Left colon (tissue), 2 donors: ENCODE data around the gene DCAF8L1. TPM values are rescaled to one million over a fixed set of nuclear protein-coding genes. Genes with fewer than 3 reads are reported as not detected.

ENCODE experiments used
- total RNA-seq, 2 donors: library from RNA; stranded (reverse); fragmentation: NEBNext Ultra II Directional; extraction: Animal tissue kit (Norgen Biotek cat#: 25700); gene quantifications; one replicate each; pipeline ENCODE4 v1.2.1, GENCODE V29; 2021
- donor health status: DM: no; HTN: no; CAD: no.
- donor health status: DM: yes; HTN: yes; CAD: no.

The DCAF8L1 gene
- total RNA-seq, 2 donors from 2014 or later: not detected

Other genes starting within 250 kb of the DCAF8L1 start
- not detected for gene MAGEB10, start 173.5 kb downstream of the DCAF8L1 start, total RNA-seq